ENCODE measurements around the gene HDAC4.

Gene HDAC4

GRCh38 chr2:239130041-239130440, 270.8 kb downstream of the HDAC4 start:
- no peak for DNase-seq

DNA sequence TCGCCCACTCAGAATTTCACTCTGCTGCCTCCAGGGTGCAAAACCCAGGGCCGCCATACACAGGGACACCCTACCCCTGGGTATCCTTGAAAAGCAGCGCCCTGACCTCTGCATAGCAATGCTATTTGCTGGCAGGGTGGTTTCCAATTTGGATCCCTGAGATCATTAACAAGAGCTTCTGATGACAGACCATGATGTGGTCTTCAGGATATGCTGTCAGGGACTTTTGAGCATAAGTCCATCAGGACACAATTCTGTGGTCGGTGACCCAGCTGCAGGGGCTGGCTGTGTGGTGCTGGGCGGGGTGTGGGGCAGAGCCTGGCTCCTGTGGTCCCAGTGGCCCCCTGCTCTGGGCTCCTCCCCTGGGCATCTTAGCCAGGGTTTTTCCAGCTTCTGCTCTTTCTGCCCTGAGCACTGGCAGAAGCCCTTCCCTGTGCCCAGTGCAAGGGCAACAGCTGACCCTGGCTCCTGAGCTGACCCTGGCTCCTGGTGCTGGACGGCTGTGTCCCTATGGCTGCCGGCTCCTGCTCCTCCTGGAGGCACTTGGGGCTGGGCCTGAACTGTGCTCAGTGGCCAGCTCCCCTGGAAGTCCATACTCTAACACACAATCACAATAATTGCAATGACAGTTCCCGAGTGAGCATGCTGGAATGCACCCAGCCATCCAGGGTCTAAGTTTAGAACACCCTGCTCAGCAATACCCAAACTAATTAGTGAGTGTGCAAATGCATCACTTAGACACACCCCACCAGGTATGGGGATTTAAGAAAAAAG, 271.5 kb downstream of the HDAC4 start:
- DNase-seq, result no peak

GRCh38 chr2:239128706-239129105, 272.1 kb downstream of the HDAC4 start:
- no peak for DNase-seq

- DNase-seq, result no peak
Measured at GRCh38 chr2:239127513-239127912, 273.3 kb downstream of the HDAC4 start.

DNA sequence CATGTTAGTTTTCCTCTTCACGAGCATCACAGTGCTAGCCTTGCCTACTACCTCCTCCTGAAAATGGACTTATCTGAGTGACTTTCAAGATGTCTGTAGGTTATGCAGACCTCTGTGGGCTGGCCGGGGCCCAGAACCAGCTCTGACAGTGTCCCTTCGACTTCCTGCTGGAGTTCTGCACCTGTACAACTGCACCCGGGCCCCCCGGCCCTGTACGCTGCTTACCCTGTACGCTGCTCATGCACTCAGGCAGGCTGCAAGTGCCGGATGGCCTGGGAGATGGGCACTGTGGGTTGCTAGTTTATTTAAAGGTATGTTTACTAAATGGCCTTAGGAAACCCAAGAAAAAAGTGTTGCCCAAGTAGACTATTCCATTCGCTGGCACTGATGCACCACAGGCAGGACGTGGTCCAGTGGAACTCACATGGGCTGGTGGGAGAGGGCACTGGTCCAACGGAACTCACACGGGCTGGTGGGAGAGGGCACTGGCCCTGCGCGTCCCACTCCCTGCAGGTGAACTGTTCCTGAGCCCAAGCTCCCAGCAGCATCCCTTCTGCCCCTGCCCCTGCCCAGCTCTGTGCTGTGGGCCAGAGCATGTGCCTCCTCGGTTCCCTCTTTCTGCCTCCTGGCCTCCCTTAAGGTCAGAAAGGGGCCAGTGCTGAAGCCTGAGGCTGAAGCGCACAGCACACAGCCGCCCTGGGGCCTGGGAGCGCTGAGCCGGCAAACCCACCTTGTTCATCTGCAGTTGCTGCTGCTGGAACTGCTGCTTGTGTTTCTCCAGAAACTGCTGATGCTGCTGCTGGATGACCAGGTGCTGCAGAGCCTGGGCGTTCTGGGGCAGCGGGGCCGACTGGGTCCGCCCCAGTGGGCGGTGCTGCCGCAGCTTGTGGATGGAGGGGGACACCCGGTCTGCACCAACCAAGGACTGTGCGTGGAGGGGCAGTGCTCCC, 274.8 kb downstream of the HDAC4 start:
- DNase-seq, result no peak

- no peak for DNase-seq
Measured at GRCh38 chr2:239124152-239124899, 276.5 kb downstream of the HDAC4 start.

DNA sequence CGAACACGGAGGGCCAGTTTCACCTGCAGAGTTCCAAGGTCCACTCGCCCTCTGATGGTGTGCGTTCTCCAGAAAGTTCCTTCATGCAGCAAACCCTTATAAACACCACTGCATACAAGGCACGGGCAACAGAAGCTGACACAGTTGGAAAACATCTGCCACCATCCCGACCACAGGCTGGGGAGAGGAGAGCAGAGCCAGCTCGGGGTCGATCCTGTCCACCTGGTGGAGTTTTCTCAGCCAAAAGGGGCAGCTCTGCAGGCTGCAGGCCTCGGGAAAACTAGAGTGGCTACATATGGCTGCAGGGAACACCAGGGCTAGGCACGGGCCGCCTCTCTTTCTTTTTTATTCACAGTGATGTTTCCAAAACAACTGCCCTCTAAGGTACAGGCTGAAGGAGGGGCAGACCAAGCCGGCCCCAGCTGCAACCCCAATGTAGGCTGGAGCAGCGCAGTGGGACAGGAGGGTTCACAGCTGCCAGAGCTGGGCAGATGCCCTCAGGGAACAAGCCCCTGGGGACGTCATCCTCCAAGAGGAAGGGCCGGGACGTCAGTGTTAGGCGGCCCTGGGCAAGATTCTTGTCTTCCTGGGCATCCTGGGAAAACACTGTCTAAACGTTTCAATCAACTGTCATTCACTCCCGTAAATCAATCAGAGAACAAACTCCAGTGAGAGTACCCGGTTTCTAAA, 278.3 kb downstream of the HDAC4 start:
- DNase-seq, result no peak

DNA sequence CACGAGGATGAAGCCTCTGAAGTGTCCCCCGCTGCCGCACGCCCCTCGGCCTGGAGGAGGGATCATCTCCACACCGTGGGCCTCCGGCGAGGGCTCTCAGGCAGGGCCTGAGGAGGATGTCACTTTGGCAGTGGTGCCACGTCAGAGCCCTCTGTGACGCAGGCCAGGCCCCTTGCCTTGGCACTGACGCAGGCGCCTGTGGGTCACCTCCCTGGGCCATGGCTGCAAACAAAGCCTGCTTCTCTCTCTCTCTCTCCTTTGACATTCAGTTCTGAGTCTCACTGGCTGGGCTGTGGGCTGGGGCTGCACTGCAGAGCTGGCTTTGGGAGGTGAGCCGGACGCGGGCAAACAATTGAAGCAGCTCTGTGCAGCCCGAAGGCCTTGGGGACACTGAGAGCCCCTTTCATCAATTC, 279.2 kb downstream of the HDAC4 start:
- DNase-seq, result no peak

GRCh38 chr2:239120664-239121063, 280.2 kb downstream of the HDAC4 start:
- DNase-seq, result no peak

DNA sequence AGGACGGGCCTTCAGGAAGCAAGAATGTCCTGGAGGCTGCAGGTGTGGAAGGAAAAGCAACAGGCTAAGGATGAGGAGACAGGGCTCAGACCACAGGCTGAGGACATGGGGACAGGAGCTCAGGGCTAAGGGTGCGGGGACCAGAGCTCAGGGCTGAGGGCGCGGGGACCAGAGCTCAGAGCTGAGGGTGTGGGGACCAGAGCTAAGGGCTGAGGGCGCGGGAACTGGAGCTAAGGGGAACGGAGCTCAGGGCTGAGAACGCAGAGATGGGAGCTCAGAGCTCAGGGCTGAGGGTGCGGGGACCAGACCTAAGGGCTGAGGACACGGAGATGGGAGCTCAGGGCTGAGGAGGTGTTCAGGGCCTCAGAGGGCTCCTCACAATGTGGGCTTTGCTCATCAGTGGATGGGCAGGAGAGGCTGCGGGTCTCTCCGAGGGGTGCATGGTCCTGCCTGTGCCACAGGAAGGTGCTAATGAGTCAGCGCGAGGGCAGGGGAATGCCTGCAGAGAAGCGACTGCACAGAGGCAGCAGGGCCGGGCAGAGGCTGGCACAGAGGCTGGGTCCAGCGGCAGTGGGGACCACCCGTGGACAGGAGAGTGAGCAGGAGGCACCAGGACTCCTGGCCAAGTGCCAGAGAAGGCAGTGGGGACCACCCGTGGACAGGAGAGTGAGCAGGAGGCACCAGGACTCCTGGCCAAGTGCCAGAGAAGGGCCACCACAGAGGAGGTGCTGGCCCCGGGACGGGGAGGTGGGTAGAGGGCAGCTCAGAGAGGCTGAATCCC, 281.3 kb downstream of the HDAC4 start:
- no peak for DNase-seq

DNA sequence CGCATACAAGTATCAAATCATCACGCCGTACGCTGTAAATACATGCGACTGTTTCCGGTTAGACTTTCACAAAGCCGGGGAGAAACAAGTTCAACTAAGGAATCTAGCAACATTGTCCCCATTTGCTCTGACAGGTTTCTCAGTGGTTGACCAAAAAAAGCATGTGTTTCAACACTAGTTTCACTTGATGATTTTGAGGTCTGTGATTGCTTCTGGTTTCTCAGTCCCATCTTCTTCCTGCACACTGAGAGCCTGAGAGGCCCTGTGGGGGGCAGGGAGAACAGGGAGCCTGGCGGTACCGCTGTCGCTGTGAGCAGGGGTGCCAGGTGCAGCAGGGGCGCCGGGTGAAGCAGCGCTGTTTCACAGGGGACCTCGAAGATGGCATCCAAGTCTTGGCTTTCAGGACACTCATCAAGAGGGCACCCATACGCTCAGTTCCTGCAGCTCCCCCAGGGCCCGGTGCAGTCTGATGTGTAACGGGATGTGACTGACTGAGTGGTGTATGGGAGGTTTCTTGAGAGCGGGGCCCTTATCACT, 282.1 kb downstream of the HDAC4 start:
- peak in 1 of 2 experiments; percentile 20 for DNase-seq

GRCh38 chr2:239118264-239118663, 282.6 kb downstream of the HDAC4 start:
- DNase-seq, result no peak

GRCh38 chr2:239117831-239118230, 283.0 kb downstream of the HDAC4 start:
- DNase-seq, result no peak

DNA sequence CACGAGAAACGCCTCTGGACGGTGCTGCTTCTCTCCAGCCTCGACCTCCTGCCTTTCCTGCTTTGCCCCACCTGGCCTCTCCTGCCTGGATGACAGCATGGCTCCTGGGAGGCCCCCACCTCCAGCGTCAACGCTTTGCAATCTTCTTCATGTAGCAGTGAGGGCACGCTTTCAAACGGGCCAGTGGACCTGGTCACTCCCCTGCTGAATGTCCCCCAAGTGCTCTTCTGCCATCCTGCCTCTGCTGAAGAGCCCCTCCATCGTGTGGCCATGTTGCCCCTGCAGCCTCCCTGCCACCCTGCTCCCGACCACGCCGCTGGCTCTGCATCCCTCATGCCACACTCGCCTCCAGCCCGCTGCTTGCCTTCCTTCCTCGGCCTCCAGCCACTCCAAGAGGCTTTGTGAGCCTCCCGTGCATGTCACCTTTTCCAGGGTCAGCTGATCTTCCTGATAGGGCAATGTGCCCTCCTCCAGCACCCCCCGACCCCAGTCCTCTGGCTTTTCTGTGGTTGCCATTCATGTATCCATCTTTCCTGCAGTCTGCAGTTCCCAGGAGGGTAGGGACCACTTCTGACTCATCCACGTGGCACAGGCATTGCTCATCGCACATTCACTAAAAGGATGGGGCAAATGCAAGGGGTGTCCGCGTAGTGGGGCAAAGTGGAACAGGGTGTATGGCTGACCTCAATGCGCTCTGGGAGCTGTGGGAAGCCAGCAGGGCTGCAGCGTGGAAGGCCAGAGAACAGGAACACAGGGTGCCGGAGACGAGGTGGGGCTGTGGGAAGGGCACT, 284.2 kb downstream of the HDAC4 start:
- no peak for DNase-seq

GRCh38 chr2:239115616-239116015, 285.2 kb downstream of the HDAC4 start:
- DNase-seq, result no peak

DNA sequence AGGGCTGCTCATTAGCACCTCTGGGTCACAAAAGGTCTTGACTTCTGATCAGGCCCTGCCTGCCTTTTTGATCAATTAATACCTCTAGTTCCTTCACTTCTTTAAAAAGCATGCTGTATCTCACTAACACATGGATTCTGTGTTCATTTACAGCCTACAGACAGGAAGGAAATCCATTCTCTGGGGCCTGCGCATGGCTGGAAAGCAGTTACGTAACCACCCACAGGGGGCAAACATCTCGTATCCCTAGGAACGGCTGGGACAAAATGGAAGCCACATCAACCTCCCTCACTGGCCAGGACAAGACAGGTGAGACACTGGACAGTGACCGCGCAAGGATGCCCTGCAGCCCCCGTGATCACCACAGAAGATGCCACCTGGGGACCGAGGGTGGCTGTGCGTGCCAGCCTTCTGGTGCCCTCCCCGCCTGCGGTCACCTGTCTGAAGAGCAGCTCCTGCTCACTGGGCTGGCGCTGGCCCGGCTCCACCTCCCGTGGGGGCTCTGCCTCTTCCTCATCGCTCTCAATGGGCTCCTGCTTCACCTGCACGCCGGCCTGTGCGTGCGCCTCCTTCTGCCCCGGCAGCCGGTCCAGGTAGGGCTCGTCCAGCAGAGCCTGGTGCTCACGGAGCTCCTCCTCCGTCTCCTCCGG, 286.1 kb downstream of the HDAC4 start:
- no peak for DNase-seq

DNA sequence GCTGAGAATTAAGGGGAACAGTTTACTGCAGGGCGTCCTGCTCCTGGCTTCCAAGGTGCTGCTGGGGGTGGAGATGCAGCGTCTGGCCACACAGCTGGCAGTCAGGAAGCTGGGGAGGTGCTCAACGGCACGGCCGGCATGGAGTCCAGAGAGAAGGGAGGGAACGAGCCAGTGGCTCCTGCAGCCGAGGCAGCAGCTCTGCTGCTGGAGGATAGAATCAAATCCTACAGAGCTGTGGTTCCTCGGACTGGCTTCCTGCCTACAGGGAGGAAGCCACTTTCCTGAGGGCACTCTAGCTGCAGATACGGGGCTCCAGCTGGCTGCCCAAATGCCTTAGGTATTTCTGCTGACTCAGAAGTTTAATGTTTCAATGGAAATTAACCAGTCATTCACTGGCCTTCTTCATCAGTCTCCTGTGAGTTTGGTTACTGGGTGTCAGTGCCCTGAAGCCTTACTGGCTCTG, 286.7 kb downstream of the HDAC4 start:
- no peak for DNase-seq

DNA sequence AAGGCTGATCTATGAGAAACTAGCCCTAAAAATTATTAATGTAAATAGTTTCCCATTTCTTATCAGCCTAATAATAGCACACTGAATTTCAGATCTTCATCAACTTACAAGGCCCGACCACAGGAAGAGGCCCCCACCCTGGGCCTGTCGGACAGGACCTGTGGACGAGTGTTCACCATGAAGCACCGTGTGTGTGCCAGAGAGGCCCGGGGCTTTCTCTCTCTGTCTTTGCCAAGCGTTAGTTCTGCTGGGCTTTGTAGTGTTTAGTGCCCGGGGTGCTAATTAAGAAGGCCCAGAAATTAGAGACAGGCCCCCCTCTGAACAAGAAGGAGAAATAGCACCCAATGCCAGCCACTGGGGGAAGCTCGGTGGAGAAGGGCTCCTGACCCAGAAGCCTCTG, 287.2 kb downstream of the HDAC4 start:
- DNase-seq, result no peak

GRCh38 chr2:239113171-239113570, 287.6 kb downstream of the HDAC4 start:
- no peak for DNase-seq
